Thyroid gland (tissue), 4 donors: ENCODE measurements around the gene TAF3. TPM values are rescaled to one million over a fixed set of nuclear protein-coding genes. Genes with fewer than 3 reads are reported as not detected.

Experiments
- DNase-seq, 2 donors: peaks; one replicate each; pipeline ENCODE4 v3.0.0-alpha.2; 2019
- H3K27ac ChIP-seq, 3 donors: fragments of 200-600 bp; sonication (generic); 1 replicate in 2 of 3; 2 replicates in 1 of 3; pipeline ENCODE4 v1.5.1; 2016 to 2019; ENCODE audit warnings: mild to moderate bottlenecking in 1 of 3, moderate library complexity in 1 of 3
- H3K27me3 ChIP-seq: fragments of 200-600 bp; sonication (generic); one replicate; pipeline ENCODE4 v1.5.1; 2019
- H3K36me3 ChIP-seq, 2 donors: fragments of 200-600 bp; sonication (generic); one replicate each; pipeline ENCODE4 v1.5.1; 2016 to 2019
- H3K4me1 ChIP-seq, 2 donors: fragments of 200-600 bp; sonication (generic); one replicate each; pipeline ENCODE4 v1.5.1; 2017 to 2019
- H3K4me3 ChIP-seq, 3 donors: fragments of 200-600 bp; sonication (generic); replicated peaks in 1 of 3; 1 replicate in 2 of 3; 2 replicates in 1 of 3; pipeline ENCODE4 v1.5.1; 2016; ENCODE audit warnings: mild to moderate bottlenecking in 1 of 3
- H3K9me3 ChIP-seq: fragments of 200-600 bp; sonication (generic); one replicate; pipeline ENCODE4 v1.5.1; 2017
- CTCF ChIP-seq, 6 experiments: fragments of 200-600 bp in 3 of 6; fragments of 450-650 bp in 3 of 6; sonication (generic) in 3 of 6; IDR thresholded peaks; one replicate each; pipeline ENCODE4 v1.5.1; 2016 to 2019; ENCODE audit warnings: antibody characterized with exemption in 6 of 6, mild to moderate bottlenecking in 2 of 6, inconsistent platforms in 1 of 6, moderate library complexity in 1 of 6
- POLR2A ChIP-seq, 2 donors: fragments of 450-650 bp; IDR thresholded peaks; one replicate each; pipeline ENCODE4 v1.6.1; 2017; ENCODE audit warnings: antibody characterized with exemption in 2 of 2, mild to moderate bottlenecking in 2 of 2, moderate library complexity in 1 of 2
- WGBS, 2 donors: methylation state at CpG; one replicate each; pipeline ENCODE4 v1.1.5; 2017; 5-methylcytosine and 5-hydroxymethylcytosine counted together
- intact Hi-C: fragments of 100-400 bp; cut with DNase I; formaldehyde crosslinking; loops from one replicate; pipeline ENCODE4 v1.15.1; 2023
- total RNA-seq, 4 donors: library from RNA; depleted of rRNA; stranded (reverse); fragments of >200 nt; gene quantifications; one replicate each; pipeline ENCODE4 v1.2.3, GENCODE V29; 2016

TAF3 gene
- total RNA-seq, 4 donors from 2014 or later, result 6.7 to 11.0 (median 8.6) TPM

- peak overlapping the region in 1 of 3 donors; percentile 61 for H3K27ac ChIP-seq
- 34 to 54% methylated on average over 13 of the region's 13 CpGs for whole genome bisulfite sequencing, 2 donors
- intact Hi-C loops, result loop anchor here (10.0 kb wide), 1 partner anchor 818 kb away; no protein-coding TSS in a partner anchor
- no peaks in the 10 kb centered on the region for H3K36me3 ChIP-seq
- H3K4me3 ChIP-seq, result no peak overlapping the region
- peaks cover 10% of the 10 kb centered on the region for H3K27me3 ChIP-seq
- no peaks in the 10 kb centered on the region for H3K9me3 ChIP-seq
- peaks cover 10 to 18% of the 10 kb centered on the region in 2 donors for H3K4me1 ChIP-seq
- no peak for DNase-seq
- TF ChIP-seq POLR2A (IDR thresholded peaks at IDR 0.05) (no peak), CTCF (IDR thresholded peaks at IDR 0.05) (no peak)
Measured at GRCh38 chr10:8056871-8057331, 238.6 kb downstream of the TAF3 start.

- intact Hi-C loops, result loop anchor here (10.0 kb wide), 1 partner anchor 817 kb away; no protein-coding TSS in a partner anchor
- Histone ChIP-seq H3K27ac (peak overlapping the region in 1 of 3 donors; percentile 61), H3K9me3 (no peaks in the 10 kb centered on the region), H3K36me3 (no peaks in the 10 kb centered on the region), H3K4me3 (no peak overlapping the region), H3K4me1 (peaks cover 8 to 10% of the 10 kb centered on the region in 2 donors), H3K27me3 (peaks cover 1% of the 10 kb centered on the region)
- no peak for TF ChIP-seq CTCF (IDR thresholded peaks at IDR 0.05)
- TF ChIP-seq POLR2A (IDR thresholded peaks at IDR 0.05), result no peak
- 69 to 92% methylated on average over 14 to 15 of the region's 15 CpGs for WGBS, 2 donors
- no peak for DNase-seq
Measured at GRCh38 chr10:8057636-8058273, 239.4 kb downstream of the TAF3 start.

GRCh38 chr10:8058274-8059111 is 240.2 kb downstream of the TAF3 start:
- intact Hi-C loops, result loop anchor here (10.0 kb wide), 1 partner anchor 816 kb away; no protein-coding TSS in a partner anchor
- Histone ChIP-seq H3K27me3 (no peaks in the 10 kb centered on the region), H3K4me1 (peaks cover 3% of the 10 kb centered on the region in 2 donors)

GRCh38 chr10:8059191-8059936 is 241.1 kb downstream of the TAF3 start:
- DNase-seq, result no peak
- 78 to 86% methylated on average over 16 of the region's 16 CpGs for WGBS, 2 donors
- peaks cover 0 to 1% of the 10 kb centered on the region in 2 donors for H3K36me3 ChIP-seq
- intact Hi-C loops, result loop anchor here (10.0 kb wide), 1 partner anchor 815 kb away; no protein-coding TSS in a partner anchor
- H3K27ac ChIP-seq, result no peak overlapping the region
- H3K9me3 ChIP-seq, result no peaks in the 10 kb centered on the region
- H3K27me3 ChIP-seq, result no peaks in the 10 kb centered on the region
- TF ChIP-seq CTCF (IDR thresholded peaks at IDR 0.05), result no peak
- TF ChIP-seq POLR2A (IDR thresholded peaks at IDR 0.05), result no peak
- no peak overlapping the region for H3K4me3 ChIP-seq
- peaks cover 0 to 3% of the 10 kb centered on the region in 2 donors for H3K4me1 ChIP-seq

More at GRCh38 chr10:8058274-8059111, 240.2 kb downstream of the TAF3 start:
- H3K9me3 ChIP-seq, result no peaks in the 10 kb centered on the region
- no peak for DNase-seq
- TF ChIP-seq POLR2A (IDR thresholded peaks at IDR 0.05), result no peak
- no peaks in the 10 kb centered on the region for H3K36me3 ChIP-seq
- WGBS, 2 donors, result 79 to 93% methylated on average over 41 to 45 of the region's 45 CpGs
- no peak overlapping the region for H3K27ac ChIP-seq
- H3K4me3 ChIP-seq, result no peak overlapping the region
